Stomach (tissue), 4 donors: ENCODE measurements around the gene BACH1.

Source experiments
- POLR2A ChIP-seq, 4 donors: fragments of 450-650 bp; IDR thresholded peaks; one replicate each; pipeline ENCODE4 v1.6.1; 2016; ENCODE audit warnings: antibody characterized with exemption in 4 of 4, control low read depth in 2 of 4, mild to moderate bottlenecking in 1 of 4, moderate library complexity in 1 of 4
- TF ChIP-seq, protein P1 (sequence below), 7 experiments: fragments of 450-650 bp in 4 of 7; fragments of 200-600 bp in 3 of 7; sonication (generic) in 3 of 7; IDR thresholded peaks; one replicate each; pipeline ENCODE4 v1.5.1; 2016 to 2019; ENCODE audit warnings: antibody characterized with exemption in 7 of 7, control low read depth in 2 of 7, mild to moderate bottlenecking in 1 of 7

DNA sequence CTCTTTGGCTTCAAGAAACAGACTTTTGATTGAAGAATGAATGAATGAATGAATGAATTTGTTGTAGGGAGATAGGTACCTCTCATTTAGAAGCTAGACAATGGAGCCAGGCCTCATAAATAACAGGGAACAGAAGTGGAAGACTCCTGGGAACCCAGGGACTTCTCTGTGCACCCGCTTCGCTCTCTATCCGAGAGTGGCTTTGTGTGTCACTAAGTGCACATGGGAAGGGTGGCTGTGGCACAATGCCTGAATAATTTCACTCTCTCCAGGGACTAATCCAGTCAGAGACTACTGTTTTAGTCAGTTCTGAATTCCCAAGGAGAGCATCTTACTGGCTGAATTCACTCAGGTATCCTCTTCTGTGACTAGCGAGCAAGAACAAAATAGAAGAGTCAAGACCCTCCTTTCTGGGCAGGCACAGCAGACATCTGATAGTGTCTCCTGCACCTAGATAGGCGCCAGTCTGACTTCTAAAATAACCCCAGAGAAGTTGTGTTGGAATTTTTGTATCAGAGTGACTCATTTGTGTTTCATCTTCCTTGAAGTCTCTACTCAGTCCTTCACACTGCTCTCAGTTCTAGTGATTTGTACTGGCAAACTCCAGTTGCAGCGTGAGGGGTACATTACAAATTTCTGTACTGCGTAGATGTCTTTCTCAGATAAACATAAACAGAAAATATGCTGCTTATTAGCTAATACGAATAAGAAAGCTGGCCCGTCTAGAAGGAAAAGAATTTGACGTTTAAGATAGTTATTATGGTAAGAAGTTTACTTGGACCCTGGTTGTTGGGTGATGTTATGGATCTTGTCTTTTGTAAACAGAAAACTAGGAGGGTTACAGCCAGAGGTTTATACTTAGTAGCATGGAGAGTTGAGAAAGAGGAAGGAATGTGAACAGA, 34.0 kb downstream of the BACH1 start:
- TF ChIP-seq POLR2A (IDR thresholded peaks at IDR 0.05), result no peak
- TF ChIP-seq, protein P1, sequence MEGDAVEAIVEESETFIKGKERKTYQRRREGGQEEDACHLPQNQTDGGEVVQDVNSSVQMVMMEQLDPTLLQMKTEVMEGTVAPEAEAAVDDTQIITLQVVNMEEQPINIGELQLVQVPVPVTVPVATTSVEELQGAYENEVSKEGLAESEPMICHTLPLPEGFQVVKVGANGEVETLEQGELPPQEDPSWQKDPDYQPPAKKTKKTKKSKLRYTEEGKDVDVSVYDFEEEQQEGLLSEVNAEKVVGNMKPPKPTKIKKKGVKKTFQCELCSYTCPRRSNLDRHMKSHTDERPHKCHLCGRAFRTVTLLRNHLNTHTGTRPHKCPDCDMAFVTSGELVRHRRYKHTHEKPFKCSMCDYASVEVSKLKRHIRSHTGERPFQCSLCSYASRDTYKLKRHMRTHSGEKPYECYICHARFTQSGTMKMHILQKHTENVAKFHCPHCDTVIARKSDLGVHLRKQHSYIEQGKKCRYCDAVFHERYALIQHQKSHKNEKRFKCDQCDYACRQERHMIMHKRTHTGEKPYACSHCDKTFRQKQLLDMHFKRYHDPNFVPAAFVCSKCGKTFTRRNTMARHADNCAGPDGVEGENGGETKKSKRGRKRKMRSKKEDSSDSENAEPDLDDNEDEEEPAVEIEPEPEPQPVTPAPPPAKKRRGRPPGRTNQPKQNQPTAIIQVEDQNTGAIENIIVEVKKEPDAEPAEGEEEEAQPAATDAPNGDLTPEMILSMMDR (IDR thresholded peaks at IDR 0.05), result no peak
